Fibroblast of villous mesenchyme (primary cell): ENCODE results near the gene CCL25. TPM values are rescaled to one million over a fixed set of nuclear protein-coding genes. Genes with fewer than 3 reads are reported as not detected.

Experiments
- DNase-seq: peaks from one replicate; pipeline ENCODE4 v3.0.0-alpha.2; 2010; ENCODE audit warnings: low read depth
- H3K4me3 ChIP-seq: 2 replicates; pipeline ENCODE4 v1.5.1; 2011; ENCODE audit warnings: low read depth, mild to moderate bottlenecking, low read length
- CTCF ChIP-seq: IDR thresholded peaks from 2 replicates; pipeline ENCODE4 v1.5.1; 2012; ENCODE audit warnings: low read depth, mild to moderate bottlenecking, low read length; ENCODE audit not compliant: insufficient read depth
- total RNA-seq: library from RNA; depleted of rRNA; stranded (reverse); fragments of >200 nt; gene quantifications from 2 replicates; pipeline ENCODE4 v1.2.3, GENCODE V29; 2012

CCL25 gene
- total RNA-seq, 1 donor: not detected

- DNase-seq: no peak
- no peak for TF ChIP-seq CTCF
- no peak overlapping the region for H3K4me3 ChIP-seq
These were observed 52.9 kb downstream of the CCL25 start for GRCh38 chr19:8105471-8105870.

- no peak for TF ChIP-seq CTCF
- H3K4me3 ChIP-seq: no peak overlapping the region
- no peak for DNase-seq
These were observed 54.8 kb downstream of the CCL25 start for GRCh38 chr19:8107301-8107903.

- no peak for TF ChIP-seq CTCF
- H3K4me3 ChIP-seq: no peak overlapping the region
- DNase-seq: no peak
These were observed 56.2 kb downstream of the CCL25 start for GRCh38 chr19:8108560-8109445.

GRCh38 chr19:8109455-8109854, 56.9 kb downstream of the CCL25 start:
- no peak for DNase-seq
- TF ChIP-seq CTCF: no peak
- H3K4me3 ChIP-seq: no peak overlapping the region

- DNase-seq: no peak
- no peak for TF ChIP-seq CTCF
These were observed 57.5 kb downstream of the CCL25 start for GRCh38 chr19:8109890-8110662.

GRCh38 chr19:8110931-8111330, 58.4 kb downstream of the CCL25 start:
- DNase-seq: no peak
- H3K4me3 ChIP-seq: no peak overlapping the region
- no peak for TF ChIP-seq CTCF

More at GRCh38 chr19:8109890-8110662, 57.5 kb downstream of the CCL25 start:
- no peak overlapping the region for H3K4me3 ChIP-seq
